H9 (cell line): Measurements from ENCODE around the gene PDE4B. TPM values are rescaled to one million over a fixed set of nuclear protein-coding genes. Genes with fewer than 3 reads are reported as not detected.

ENCODE experiments used
- DNase-seq: peaks from one replicate; pipeline ENCODE4 v3.0.0-alpha.2; 2017
- H2AFZ ChIP-seq: one replicate; pipeline ENCODE4 v1.6.1; 2013; ENCODE audit warnings: mild to moderate bottlenecking, low read length, control low read depth, moderate library complexity
- H2AK5ac ChIP-seq: 2 replicates; pipeline ENCODE4 v1.6.1; 2013; ENCODE audit warnings: low read length, control low read depth, mixed read lengths; ENCODE audit not compliant: insufficient read length
- H2BK120ac ChIP-seq: one replicate; pipeline ENCODE4 v1.6.1; 2013; ENCODE audit warnings: low read depth, mild to moderate bottlenecking, low read length, control low read depth, inconsistent platforms; ENCODE audit not compliant: poor library complexity, severe bottlenecking
- H2BK12ac ChIP-seq: 2 replicates; pipeline ENCODE4 v1.6.1; 2013; ENCODE audit warnings: low read length, control low read depth, mixed read lengths, low read depth; ENCODE audit not compliant: insufficient read length
- H2BK15ac ChIP-seq: 2 replicates; pipeline ENCODE4 v1.6.1; 2013; ENCODE audit warnings: low read depth, low read length, control low read depth
- H2BK20ac ChIP-seq: one replicate; pipeline ENCODE4 v1.6.1; 2013; ENCODE audit warnings: low read depth, mild to moderate bottlenecking, low read length, control low read depth, inconsistent platforms; ENCODE audit not compliant: poor library complexity, severe bottlenecking
- H2BK5ac ChIP-seq: 2 replicates; pipeline ENCODE4 v1.6.1; 2013; ENCODE audit warnings: low read length, control low read depth, mixed read lengths; ENCODE audit not compliant: insufficient read length
- H3K14ac ChIP-seq: 2 replicates; pipeline ENCODE4 v1.6.1; 2013; ENCODE audit warnings: low read length, control low read depth; ENCODE audit not compliant: insufficient read depth
- H3K18ac ChIP-seq: 2 replicates; pipeline ENCODE4 v1.6.1; 2013; ENCODE audit warnings: low read depth, mild to moderate bottlenecking, mixed read lengths, low read length, control low read depth; ENCODE audit not compliant: insufficient read length
- H3K23ac ChIP-seq: 2 replicates; pipeline ENCODE4 v1.6.1; 2013; ENCODE audit warnings: low read length, control low read depth, mixed read lengths, low read depth; ENCODE audit not compliant: insufficient read length
- H3K23me2 ChIP-seq: 2 replicates; pipeline ENCODE4 v1.6.1; 2013; ENCODE audit warnings: low read depth, mild to moderate bottlenecking, mixed read lengths, low read length, control low read depth; ENCODE audit not compliant: insufficient read length, poor library complexity, severe bottlenecking
- H3K27ac ChIP-seq: 2 replicates; pipeline ENCODE4 v1.5.1; 2013; ENCODE audit warnings: low read length, control low read depth, mixed read lengths, low read depth; ENCODE audit not compliant: insufficient read length
- H3K27me3 ChIP-seq: 2 replicates; pipeline ENCODE4 v1.6.1; 2013; ENCODE audit warnings: low read length, control low read depth, inconsistent platforms; ENCODE audit not compliant: insufficient read depth
- H3K4ac ChIP-seq: 2 replicates; pipeline ENCODE4 v1.6.1; 2013; ENCODE audit warnings: low read depth, mild to moderate bottlenecking, control low read depth, inconsistent platforms, low read length, moderate library complexity
- H3K4me1 ChIP-seq: 2 replicates; pipeline ENCODE4 v1.6.1; 2013; ENCODE audit warnings: low read length, control low read depth, inconsistent platforms; ENCODE audit not compliant: insufficient read depth
- H3K4me2 ChIP-seq: 2 replicates; pipeline ENCODE4 v1.6.1; 2013; ENCODE audit warnings: low read length, control low read depth, mixed read lengths; ENCODE audit not compliant: insufficient read length, insufficient read depth
- H3K56ac ChIP-seq: 2 replicates; pipeline ENCODE4 v1.6.1; 2013; ENCODE audit warnings: low read depth, mild to moderate bottlenecking, mixed read lengths, low read length, control low read depth; ENCODE audit not compliant: insufficient read length
- H3K79me1 ChIP-seq: 2 replicates; pipeline ENCODE4 v1.6.1; 2013; ENCODE audit warnings: low read depth, mild to moderate bottlenecking, moderate library complexity, low read length, control low read depth, inconsistent platforms; ENCODE audit not compliant: insufficient read depth, poor library complexity, severe bottlenecking
- H3K79me2 ChIP-seq: 2 replicates; pipeline ENCODE4 v1.6.1; 2013; ENCODE audit warnings: low read length, control low read depth, inconsistent platforms; ENCODE audit not compliant: insufficient read depth
- H3K9ac ChIP-seq: 2 replicates; pipeline ENCODE4 v1.6.1; 2013; ENCODE audit warnings: low read length, control low read depth, mixed read lengths; ENCODE audit not compliant: insufficient read length; ENCODE audit errors: extremely low read depth
- H3K9me3 ChIP-seq: one replicate; pipeline ENCODE4 v1.6.1; 2013; ENCODE audit warnings: low read depth, low read length, inconsistent platforms; ENCODE audit not compliant: control insufficient read depth
- H3T11ph ChIP-seq: one replicate; pipeline ENCODE4 v1.6.1; 2013; ENCODE audit warnings: mild to moderate bottlenecking, low read length, control low read depth, inconsistent platforms
- H4K20me1 ChIP-seq: one replicate; pipeline ENCODE4 v1.6.1; 2013; ENCODE audit not compliant: control insufficient read depth, insufficient read length, insufficient read depth
- H4K5ac ChIP-seq: 2 replicates; pipeline ENCODE4 v1.6.1; 2013; ENCODE audit warnings: low read depth, mild to moderate bottlenecking, mixed read lengths, low read length, control low read depth; ENCODE audit not compliant: insufficient read length
- H4K8ac ChIP-seq: replicated peaks from 2 replicates; pipeline ENCODE4 v1.6.1; 2013; ENCODE audit warnings: low read length, control low read depth, mixed read lengths, low read depth; ENCODE audit not compliant: insufficient read length
- H4K91ac ChIP-seq: 2 replicates; pipeline ENCODE4 v1.6.1; 2013; ENCODE audit warnings: low read depth, mild to moderate bottlenecking, moderate library complexity, mixed read lengths, low read length, control low read depth; ENCODE audit not compliant: insufficient read length
- H3K27ac Mint-ChIP-seq, 3 experiments: 2 replicates in 2 of 3; 3 replicates in 1 of 3; pipeline ENCODE4 v1.8.0; 2020 to 2021; ENCODE audit warnings: mixed read lengths in 3 of 3, mild to moderate bottlenecking in 1 of 3, moderate library complexity in 1 of 3
- H3K27me3 Mint-ChIP-seq: 2 replicates; pipeline ENCODE4 v1.8.0; 2021; ENCODE audit warnings: low read depth, mild to moderate bottlenecking, moderate library complexity, mixed read lengths
- H3K36me3 Mint-ChIP-seq, 3 experiments: 2 replicates in 2 of 3; 3 replicates in 1 of 3; pipeline ENCODE4 v1.8.0; 2020 to 2021; ENCODE audit warnings: low read depth in 3 of 3, mixed read lengths in 3 of 3; ENCODE audit not compliant: insufficient read depth in 1 of 3
- H3K4me1 Mint-ChIP-seq, 2 experiments: 2 replicates each; pipeline ENCODE4 v1.8.0; 2020; ENCODE audit warnings: mixed read lengths in 2 of 2
- H3K4me3 Mint-ChIP-seq, 2 experiments: 2 replicates in 1 of 2; 3 replicates in 1 of 2; pipeline ENCODE4 v1.8.0; 2020 to 2021; ENCODE audit warnings: mild to moderate bottlenecking in 2 of 2, mixed read lengths in 2 of 2, moderate library complexity in 1 of 2
- H3K9me3 Mint-ChIP-seq, 2 experiments: 2 replicates in 1 of 2; 3 replicates in 1 of 2; pipeline ENCODE4 v1.8.0; 2020; ENCODE audit warnings: mild to moderate bottlenecking in 2 of 2, mixed read lengths in 2 of 2, moderate library complexity in 1 of 2
- CTCF ChIP-seq: fragments of 200-600 bp; sonication (generic); conservative IDR thresholded peaks from 3 replicates; pipeline ENCODE4 v1.8.0; 2021; ENCODE audit warnings: antibody characterized with exemption, mild to moderate bottlenecking
- WGBS: extraction: QIAGEN DNeasy Blood & Tissue Kit; methylation state at CpG from one replicate; pipeline ENCODE4 v1.1.7; 2013; ENCODE audit warnings: missing lambda C conversion rate, low lambda C conversion rate, mixed read lengths; ENCODE audit not compliant: insufficient read length; ENCODE audit errors: extremely low coverage; 5-methylcytosine and 5-hydroxymethylcytosine counted together
- total RNA-seq: library from RNA; stranded (reverse); gene quantifications from 2 replicates; pipeline ENCODE4 v1.2.1, GENCODE V29; 2021

The PDE4B gene
- total RNA-seq, 1 experiment from 2014 or later: 19.8 TPM

GRCh38 chr1:65813956-65814355, 21.3 kb downstream of the PDE4B start:
- no peak for DNase-seq
- no peak overlapping the region for H3K27ac ChIP-seq
- no peaks in the 10 kb centered on the region for H3K79me2 ChIP-seq
- no peaks in the 10 kb centered on the region for H4K20me1 ChIP-seq
- Mint-ChIP-seq H3K4me1 (peaks cover 6 to 7% of the 10 kb centered on the region in 2 experiments), H3K27me3 (no peaks in the 10 kb centered on the region), H3K36me3 (no peaks in the 10 kb centered on the region), H3K27ac (no peak overlapping the region), H3K4me3 (no peak overlapping the region), H3K9me3 (no peaks in the 10 kb centered on the region; a peak in 1 of 5 replicates)
- H3K23me2 ChIP-seq: no peaks in the 10 kb centered on the region
- no peak overlapping the region for H4K8ac ChIP-seq
- no peak overlapping the region for H3K14ac ChIP-seq
- no peak overlapping the region for H2AK5ac ChIP-seq
- no peak overlapping the region for H2BK120ac ChIP-seq
- no CpG with 5 or more reads among the region's 3 CpGs for WGBS
- no peak for TF ChIP-seq CTCF
- no peaks in the 10 kb centered on the region for H3K27me3 ChIP-seq
- no peak overlapping the region for H2BK12ac ChIP-seq
- no peaks in the 10 kb centered on the region for H3K4me1 ChIP-seq
- H3T11ph ChIP-seq: no peak overlapping the region
- H4K91ac ChIP-seq: no peak overlapping the region
- H4K5ac ChIP-seq: no peak overlapping the region
- no peak overlapping the region for H2BK15ac ChIP-seq
- no peak overlapping the region for H3K56ac ChIP-seq
- no peak overlapping the region for H3K18ac ChIP-seq
- H3K23ac ChIP-seq: no peak overlapping the region
- H3K9ac ChIP-seq: no peak overlapping the region
- no peak overlapping the region for H2AFZ ChIP-seq
- H3K4me2 ChIP-seq: no peak overlapping the region
- H2BK20ac ChIP-seq: no peak overlapping the region
- no peak overlapping the region for H3K4ac ChIP-seq
- H3K9me3 ChIP-seq: no peaks in the 10 kb centered on the region
- H2BK5ac ChIP-seq: no peak overlapping the region
- H3K79me1 ChIP-seq: no peaks in the 10 kb centered on the region
